NAMALWA (cell line): Measurements from ENCODE around the gene SGPP1.
"Not testable (repeated sequence)": the region's sequence is repeated elsewhere in the genome, so short reads cannot be mapped to it uniquely, and the experiment has no call there.

Experiments used
- DNase-seq: peaks from one replicate; pipeline ENCODE4 v3.0.0-alpha.2; 2015; ENCODE audit warnings: low spot score

Gene SGPP1, protein sequence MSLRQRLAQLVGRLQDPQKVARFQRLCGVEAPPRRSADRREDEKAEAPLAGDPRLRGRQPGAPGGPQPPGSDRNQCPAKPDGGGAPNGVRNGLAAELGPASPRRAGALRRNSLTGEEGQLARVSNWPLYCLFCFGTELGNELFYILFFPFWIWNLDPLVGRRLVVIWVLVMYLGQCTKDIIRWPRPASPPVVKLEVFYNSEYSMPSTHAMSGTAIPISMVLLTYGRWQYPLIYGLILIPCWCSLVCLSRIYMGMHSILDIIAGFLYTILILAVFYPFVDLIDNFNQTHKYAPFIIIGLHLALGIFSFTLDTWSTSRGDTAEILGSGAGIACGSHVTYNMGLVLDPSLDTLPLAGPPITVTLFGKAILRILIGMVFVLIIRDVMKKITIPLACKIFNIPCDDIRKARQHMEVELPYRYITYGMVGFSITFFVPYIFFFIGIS

DNA sequence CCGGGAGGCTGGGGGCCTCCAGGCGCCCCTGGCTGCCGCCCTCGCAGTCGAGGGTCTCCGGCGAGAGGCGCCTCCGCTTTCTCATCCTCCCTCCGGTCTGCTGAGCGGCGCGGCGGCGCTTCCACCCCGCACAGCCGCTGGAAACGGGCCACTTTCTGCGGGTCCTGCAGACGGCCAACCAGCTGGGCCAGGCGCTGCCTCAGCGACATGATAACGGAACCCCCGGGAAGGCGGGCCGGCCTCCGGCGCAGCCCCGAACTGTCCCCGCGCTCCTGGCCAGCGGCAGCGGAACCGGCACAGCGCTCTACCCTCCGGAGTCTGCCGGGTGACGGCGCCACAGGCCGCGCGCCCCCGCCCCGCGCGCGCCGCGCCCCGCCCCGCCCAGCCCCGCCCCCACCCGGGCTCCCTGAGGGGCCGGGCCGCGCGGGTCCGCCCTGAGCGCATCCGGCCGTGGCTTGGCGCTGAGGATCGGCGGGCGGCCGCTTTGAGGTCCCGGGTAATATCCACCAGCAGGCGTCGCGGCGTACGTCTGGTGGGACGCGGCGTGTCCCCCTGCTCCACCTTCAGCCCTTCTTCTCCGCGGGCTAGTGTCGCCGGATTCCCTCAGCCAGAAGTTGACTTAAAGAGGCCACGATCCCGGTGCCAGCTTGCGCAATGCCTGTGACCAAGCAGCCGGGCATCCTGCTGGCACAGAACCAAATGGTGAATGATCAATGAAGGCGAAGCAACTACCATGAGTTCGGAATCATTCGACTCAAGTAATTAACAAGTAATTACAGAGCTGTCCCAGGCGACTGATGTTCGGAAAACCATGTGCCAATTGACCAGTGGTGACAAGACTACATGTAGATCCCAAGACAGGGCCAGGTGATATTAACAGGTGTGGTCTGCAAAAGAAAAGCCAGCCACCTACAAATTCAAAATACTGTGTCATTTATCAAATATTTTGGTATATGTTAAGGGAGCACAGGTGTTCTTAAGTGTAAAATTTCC lies at the start of gene SGPP1:
Gene SGPP1 (minus strand): TSS at position 330 of the 993 bp plus-strand sequence. CDS start 121 bp downstream, at position 209.
- DNase-seq, result peak; percentile 81

DNA sequence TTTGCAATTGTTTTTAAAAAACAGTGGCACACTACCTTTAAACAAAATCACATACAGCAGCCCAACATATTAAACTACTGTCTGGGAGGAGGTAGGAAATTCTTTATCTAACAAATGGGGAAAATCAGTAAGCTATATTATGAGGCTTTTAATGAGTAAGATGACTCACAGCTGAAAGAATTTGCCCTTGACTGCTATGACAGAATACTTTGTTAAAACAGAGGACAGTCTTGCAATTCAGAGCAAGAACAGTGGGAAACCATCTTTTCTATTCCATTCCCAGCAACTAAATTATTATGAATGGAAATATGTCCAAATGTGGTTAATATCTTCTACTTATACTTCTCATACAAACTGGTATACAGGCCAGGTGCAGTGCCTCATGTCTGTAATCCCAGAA lies 49.2 kb upstream of the SGPP1 start:
- no peak for DNase-seq

DNA sequence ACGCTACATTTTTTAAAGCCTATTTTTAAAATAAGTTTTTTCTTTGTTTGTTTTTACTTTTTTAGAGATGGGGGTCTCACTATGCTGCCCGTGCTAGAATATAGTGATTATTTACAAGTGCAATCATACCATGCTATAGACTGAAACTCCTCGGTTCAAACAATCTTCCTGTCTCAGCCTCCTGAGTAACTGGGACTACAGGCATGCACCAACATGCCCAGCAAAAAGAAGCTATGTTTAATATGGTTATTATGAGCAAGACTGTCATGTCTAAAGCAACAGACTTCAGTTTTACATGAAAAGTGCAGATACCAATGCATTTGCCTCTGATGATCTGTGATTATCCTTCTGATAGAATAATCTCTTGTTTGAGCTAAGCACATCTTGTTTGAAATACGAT lies 45.6 kb upstream of the SGPP1 start:
- DNase-seq, result no peak

DNA sequence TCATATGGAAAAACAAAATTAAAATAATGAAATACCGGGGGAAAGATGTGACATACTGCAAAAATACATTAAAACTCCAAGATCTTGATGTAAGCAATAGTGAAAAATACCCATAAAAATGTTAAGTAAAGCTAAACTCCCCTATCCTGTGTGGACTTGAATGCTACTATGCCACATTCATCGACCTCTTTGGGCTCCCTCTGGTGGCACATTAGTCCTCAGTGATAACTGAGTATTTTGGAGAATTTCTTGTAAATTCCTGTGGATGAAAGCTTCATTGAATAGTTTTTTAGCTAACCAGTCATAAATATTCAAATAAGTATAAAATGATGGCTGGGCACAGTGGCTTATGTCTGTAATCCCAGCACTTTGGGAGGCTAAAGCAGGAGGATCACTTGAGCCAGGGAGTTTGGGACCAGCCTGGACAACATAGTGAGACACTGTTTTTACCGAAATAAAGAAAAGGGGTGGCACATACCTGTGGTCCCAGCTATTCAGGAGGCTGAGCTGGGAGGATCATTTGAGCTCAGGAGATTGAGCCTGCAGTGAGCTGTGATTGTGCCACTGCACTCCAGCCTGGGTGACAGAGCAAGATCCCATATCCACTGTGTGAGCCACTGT lies 42.4 kb upstream of the SGPP1 start:
- DNase-seq, result peak; percentile 66

DNA sequence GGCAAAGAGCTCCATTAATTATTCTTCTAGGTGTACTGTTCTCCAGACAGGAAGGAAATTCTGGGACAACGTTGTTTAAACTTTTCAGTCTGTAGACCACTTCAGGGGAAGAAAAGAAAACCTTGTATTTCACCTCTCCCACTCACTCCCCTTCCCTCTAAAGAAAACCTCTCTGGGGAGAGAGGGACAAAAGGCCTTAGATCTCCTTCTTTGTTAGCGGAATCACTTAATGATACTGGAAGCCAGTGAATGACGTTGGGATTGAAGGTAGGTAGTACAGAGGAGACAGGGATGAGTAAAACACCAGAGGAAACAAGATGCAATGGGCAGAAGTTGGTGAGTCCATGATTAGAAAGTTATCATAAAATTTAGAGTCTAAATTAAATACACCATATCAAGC lies 38.7 kb upstream of the SGPP1 start:
- no peak for DNase-seq

DNA sequence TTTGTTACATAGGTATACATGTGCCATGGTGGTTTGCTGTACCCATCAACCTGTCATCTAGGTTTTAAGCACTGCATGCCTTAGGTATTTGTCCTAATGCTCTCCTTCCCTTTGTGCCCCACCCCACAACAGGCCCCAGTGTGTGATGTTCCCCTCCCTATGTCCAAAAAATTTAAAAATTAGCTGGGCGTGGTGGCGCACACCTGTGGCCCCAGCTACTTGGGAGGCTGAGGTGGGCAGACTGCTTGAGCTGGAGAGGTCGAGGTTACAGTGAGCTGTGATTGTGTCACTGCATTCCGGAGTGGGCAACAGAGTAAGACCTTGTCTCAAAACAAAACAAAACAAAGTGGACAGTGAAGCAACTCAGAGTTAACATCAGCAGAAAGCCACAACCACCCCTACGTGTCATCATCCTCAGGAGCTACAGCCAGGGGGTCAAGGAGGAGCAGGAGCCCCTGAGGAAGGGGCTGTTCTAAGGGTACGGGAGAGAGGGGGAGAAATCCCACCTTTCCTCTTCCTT lies 36.8 kb upstream of the SGPP1 start:
- DNase-seq, result no peak

DNA sequence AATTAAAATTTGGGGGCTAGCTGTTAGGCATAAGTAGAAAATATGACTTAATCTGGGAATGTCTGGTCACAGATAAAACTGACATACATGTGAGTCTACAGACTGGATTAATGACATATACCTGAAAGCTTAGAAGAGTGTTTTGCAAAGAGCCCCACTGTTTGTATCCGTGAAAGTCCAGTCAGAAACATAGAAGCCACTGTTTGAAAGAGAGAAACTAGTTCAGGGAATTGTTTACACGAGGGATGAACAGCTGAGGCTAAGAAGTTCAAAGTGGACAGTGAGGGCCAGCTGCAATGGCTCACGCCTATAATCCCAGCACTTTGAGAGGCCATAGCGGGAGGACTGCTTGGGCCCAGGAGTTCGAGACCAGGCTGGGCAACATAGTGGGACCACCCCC lies 36.2 kb upstream of the SGPP1 start:
- no peak for DNase-seq

DNA sequence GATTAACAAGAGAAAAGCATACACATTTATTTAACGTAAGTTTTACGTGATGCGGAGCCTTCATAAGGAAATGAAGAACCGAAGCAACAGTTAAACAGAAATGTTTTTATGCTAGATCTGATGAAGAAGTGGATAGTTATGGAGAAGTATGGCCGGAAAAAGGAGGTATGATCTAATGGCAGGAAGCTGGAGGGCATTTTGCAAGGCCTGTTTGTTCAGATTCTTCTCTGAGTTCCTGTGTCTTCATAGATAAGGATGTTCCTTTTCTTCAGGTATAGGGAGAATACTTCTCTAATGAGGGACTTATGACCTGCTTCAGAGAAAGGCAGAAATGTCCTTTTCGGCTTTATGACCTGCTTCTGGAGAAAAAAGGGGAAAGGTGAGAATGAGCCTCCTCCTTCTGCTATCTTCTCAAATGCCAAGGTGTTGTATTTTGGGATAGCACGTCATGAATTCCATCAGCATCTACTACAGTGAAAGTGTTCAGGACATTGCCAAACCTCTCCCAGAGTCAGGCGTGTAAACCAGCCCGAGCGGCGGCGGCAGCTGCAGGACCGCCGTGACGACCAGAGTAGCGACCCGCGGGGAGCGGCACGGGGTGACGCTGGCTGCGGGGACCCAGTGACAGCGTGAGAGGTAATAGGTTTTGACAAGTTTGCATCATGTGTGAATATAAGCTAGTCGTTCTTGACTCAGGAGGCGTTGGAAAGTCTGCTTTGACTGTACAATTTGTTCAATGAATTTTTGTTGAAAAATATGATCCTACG lies 33.7 kb upstream of the SGPP1 start:
- DNase-seq, result no peak

DNA sequence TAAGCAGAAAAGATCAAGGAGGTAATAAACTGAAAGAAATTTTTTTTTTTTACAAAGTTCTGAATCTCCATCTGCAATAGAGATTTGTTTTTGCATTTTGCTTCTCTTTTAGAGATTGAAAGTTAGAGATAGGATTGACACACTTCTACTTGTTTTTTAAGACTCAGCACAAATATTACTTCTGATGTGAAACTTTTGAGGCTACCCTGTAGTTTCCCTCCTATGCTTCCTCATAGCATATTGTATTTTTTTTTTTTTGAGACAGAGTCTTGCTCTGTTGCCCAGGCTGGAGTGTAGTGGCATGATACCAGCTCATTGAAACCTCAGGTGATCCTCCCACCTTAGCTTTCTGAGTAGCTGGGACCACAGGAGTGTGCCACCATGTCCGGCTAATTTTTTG lies 32.1 kb upstream of the SGPP1 start:
- DNase-seq, result no peak

DNA sequence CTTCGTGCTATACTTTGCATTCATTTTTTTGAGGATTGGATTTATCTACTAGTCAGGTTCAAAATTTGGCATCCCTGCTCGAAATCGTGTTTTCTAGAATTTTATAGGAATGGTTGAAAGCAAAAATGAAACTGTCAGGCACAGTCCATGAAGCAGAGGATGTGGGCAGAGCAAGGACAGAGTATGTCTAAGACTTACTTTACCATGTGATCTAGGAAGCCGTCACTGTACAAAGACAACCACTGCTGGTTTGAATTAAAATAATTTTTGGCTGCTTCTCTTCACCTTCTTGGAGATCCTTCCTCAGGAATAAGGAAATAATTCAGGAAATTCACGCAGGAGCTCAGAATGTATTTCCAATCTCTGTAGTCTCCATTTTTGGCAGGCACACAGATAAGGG lies 31.6 kb upstream of the SGPP1 start:
- peak; percentile 13 for DNase-seq

DNA sequence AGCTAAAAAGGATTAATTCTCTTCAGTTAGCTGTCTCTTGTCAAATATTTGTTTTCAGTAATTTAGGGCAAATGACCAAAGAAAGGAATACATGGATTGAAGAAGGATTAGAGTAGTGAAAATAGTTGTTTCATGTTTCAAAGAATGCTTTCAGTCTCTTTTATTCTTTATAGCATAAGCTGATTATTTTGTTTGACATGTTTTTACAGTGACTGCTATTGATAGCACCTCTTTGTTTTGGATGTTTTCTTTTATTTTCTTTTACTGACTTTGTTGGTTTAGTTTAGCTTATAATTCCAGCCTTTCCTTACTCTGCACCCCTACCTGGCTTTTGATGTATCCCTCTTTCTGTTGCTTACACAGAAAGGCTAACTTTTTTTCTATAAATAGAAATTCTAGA lies 29.3 kb upstream of the SGPP1 start:
- no peak for DNase-seq

DNA sequence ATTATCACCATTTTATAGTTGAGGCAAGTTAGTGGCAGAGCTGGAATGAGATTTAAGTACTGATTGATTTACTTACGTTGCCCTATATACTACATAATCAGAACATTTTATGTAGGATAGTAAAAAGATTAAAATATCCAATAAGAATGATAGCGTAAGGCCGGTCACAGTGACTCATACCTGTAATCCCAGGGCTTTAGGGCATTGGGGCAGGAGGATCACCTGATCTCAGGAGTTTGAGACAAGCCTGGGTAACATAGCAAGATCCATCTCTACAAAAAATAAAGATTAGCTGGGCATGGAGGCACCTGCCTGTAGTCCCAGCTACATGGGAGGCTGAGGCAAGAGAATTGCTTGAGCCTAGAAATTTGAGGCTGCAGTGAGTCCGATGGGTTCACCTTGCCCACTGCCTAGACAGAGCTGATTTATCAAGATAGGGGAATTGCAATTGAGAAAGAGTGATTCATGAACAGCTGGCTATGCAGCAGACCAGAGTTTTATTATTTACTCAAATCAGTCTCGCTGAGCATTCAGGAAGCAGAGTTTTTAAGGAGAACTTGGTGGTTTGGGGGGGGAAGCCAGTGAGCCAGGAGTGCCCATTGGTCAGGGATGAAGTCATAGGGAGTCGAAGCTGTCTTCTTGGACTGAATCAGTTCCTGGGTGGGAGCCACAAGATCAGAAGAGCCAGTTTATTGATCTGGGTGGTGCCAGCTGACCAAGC lies 24.7 kb upstream of the SGPP1 start:
- no peak for DNase-seq

DNA sequence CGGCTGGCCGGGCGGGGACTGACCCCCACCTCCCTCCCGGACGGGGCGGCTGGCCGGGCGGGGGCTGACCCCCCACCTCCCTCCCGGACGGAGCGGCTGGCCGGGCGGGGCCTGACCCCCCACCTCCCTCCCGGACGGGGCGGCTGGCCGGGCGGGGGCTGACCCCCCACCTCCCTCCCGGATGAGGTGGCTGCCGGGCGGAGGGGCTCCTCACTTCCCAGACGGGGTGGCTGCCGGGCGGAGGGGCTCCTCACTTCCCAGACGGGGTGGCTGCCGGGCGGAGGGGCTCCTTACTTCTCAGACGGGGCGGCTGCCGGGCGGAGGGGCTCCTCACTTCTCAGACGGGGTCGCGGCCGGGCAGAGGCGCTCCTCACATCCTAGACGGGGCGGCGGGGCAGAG lies 23.2 kb upstream of the SGPP1 start:
- DNase-seq, result not testable (repeated sequence)

DNA sequence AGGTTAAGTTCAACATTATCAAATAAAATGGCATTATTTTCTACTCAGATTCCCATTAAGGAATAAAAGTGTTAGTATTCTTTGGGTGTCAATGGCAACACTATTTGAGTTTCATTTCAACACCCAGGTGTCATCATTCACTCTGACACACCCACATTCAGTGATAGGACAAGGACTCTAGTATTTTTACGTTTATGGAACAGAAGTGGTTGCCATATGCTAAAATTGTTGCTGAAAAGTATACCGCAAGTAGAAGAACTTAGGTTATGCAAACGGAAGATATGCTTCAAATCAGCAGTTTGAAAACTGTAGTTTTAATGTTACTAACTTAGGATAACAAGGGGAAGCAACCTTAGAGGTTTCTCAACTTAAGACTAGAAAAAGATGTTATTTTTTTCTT lies 20.0 kb upstream of the SGPP1 start:
- peak; percentile 82 for DNase-seq

DNA sequence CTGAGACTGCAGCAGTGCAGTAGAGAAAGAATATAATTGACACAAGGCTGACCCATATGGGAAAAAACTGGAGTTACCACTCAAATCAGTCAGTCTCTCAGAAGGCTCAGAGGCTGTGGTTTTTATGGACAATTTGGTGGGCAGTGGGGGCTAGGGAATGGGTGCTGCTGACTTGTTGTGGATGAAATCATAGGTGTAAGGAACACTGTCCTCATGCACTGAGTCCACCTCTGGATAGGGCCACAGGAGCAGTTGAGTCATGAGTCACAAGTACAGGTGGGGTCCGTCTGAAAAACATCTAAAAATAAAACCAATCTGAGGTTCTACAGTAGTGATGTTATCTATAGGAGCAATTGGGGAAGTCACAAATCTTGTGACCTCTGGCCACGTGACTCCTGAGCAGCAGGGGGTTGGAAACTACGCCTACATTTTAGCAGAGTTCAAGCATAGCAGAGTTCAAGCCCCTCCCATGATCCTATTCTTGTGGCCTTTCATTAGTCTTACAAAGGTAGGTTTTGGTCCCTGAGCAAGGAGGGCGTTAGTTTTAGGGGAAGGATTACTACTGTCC lies 18.1 kb upstream of the SGPP1 start:
- DNase-seq, result peak; percentile 89

DNA sequence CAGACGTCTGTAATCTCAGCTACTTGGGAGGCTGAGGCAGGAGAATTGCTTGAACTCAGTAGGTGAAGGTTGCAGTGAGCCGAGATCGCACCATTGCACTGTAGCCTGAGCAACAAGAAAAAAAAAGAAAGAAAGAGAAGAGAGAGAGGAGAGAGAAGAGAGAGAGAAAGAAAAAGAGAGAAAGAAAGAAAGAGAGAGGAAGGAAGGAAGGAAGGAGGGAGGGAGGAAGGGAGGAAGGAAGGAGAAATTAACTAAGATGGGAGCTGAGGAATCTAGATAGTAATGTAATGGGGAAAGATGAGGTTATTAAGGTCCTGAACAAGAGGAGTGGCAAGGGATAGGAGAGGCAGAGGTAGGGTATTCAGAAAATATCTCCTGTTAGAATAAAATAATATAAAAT lies 17.4 kb upstream of the SGPP1 start:
- DNase-seq, result no peak

DNA sequence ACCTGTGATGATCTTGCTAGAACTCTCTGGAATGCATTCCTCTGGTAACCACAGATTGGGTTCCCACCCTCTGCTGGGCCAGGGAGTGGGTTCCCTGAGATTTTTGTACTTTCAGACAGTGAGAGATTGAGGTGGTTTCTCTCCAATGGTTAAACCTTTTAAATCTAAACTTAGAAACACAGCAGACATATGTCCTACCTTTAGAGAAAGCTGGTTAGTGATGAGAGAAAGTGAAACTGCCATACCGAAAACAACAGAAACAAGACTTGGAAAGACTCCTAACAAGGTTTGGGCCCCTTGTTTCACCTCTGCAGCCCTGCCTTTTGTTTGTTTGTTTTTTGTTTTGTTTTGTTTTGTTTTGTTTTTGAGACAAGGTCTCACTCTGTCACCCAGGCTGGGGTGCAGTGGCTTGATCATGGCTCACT lies 9.7 kb upstream of the SGPP1 start:
- no peak for DNase-seq

DNA sequence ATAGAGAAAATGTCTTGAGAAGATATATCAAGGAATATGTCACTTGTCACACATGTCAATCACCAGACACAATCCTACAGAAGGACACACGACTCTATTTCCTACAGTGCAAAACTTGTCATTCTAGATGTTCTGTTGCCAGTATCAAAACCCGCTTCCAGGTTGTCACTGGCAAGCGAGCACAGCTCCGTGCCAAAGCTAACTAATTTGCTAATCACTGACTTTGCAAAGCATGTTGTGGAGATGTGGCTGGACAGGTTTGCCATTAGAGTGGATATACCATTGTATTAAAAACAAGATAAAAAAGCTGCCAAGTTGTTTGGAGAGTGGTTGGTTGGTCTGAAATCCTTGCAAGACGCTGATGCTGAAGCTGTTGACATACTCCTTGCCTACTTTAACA lies 7.9 kb upstream of the SGPP1 start:
- DNase-seq, result no peak

DNA sequence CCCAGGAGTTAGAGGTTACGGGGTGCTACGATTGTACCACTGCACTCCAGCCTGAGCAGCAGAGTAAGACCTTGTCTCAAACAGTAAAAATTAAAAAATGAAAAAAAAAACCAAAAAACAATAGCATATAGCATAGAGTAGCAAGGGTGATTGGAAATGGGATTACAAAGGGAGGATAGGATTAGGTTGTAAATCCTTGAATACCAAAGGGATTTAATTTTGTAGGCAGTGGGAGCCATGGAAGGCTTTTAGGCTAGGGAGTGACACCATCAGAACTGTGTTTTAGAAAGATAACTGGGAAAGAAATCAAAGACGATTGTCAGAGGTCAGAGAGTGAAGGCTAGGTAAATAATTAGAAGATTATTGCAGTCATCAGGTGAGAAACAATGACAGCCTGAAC lies 2.8 kb upstream of the SGPP1 start:
- no peak for DNase-seq

DNA sequence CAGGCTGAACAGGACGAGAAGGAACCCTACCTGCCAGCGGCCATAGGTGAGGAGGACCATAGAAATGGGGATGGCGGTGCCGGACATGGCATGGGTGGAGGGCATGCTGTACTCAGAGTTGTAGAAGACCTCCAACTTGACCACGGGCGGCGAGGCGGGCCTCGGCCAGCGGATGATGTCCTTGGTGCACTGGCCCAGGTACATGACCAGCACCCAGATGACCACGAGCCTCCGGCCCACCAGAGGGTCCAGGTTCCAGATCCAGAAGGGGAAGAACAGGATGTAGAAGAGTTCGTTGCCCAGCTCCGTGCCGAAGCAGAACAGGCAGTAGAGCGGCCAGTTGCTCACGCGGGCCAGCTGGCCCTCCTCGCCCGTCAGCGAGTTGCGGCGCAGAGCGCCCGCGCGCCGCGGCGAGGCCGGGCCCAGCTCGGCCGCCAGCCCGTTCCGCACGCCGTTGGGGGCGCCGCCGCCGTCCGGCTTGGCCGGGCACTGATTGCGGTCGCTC lies 582 bp downstream of the SGPP1 start:
- peak; percentile 21 for DNase-seq
